ENCODE measurements around the gene TWSG1. TPM values are rescaled to one million over a fixed set of nuclear protein-coding genes. Genes with fewer than 3 reads are reported as not detected.

The TWSG1 gene
- total and polyA plus RNA-seq, 10 donors, result 6.2 to 28.5 (median 17.3) TPM

- DNase-seq, result no peak
- Histone ChIP-seq H3K4me3 (no peak overlapping the region), H3K27ac (no peak overlapping the region), H3K27me3 (replicated peaks in 1 of 7) (no peaks in the 10 kb centered on the region), H3K4me1 (no peaks in the 10 kb centered on the region), H3K9me3 (peaks cover 0 to 60% (median 51%) of the 10 kb centered on the region in 8 donors), H3K36me3 (no peaks in the 10 kb centered on the region)
- TF ChIP-seq CTCF (IDR thresholded peaks at IDR 0.05 in 8 of 11, conservative IDR thresholded peaks at IDR 0.05 in 3 of 11) (no peak), POLR2AphosphoS5 (IDR thresholded peaks at IDR 0.05) (no peak), POLR2A (IDR thresholded peaks at IDR 0.05) (no peak)
- intact Hi-C loops (cut with DNase I; ENCODE audit: low total_unique reads), result no loop called here
These were observed 44.4 kb upstream of the TWSG1 start for GRCh38 chr18:9290156-9290555.

GRCh38 chr18:9292047-9292446 is 42.5 kb upstream of the TWSG1 start:
- H3K27ac ChIP-seq, result no peak overlapping the region
- H3K4me3 ChIP-seq, result no peak overlapping the region
- DNase-seq, result no peak
- H3K27me3 ChIP-seq (replicated peaks in 1 of 7), result no peaks in the 10 kb centered on the region
- TF ChIP-seq POLR2AphosphoS5 (IDR thresholded peaks at IDR 0.05) (no peak), CTCF (IDR thresholded peaks at IDR 0.05 in 8 of 11, conservative IDR thresholded peaks at IDR 0.05 in 3 of 11) (no peak), POLR2A (IDR thresholded peaks at IDR 0.05) (no peak)
- peaks cover 0 to 76% (median 61%) of the 10 kb centered on the region in 8 donors for H3K9me3 ChIP-seq
- H3K4me1 ChIP-seq, result no peaks in the 10 kb centered on the region
- no peaks in the 10 kb centered on the region for H3K36me3 ChIP-seq
- intact Hi-C loops (cut with DNase I; ENCODE audit: low total_unique reads), result no loop called here
- WGBS, 5 donors, result 96 to 100% (median 98%) methylated on average over 2 of the region's 2 CpGs

- 89 to 95% (median 92%) methylated on average over 1 of the region's 1 CpG for WGBS, 5 donors
- TF ChIP-seq POLR2A (IDR thresholded peaks at IDR 0.05) (no peak), POLR2AphosphoS5 (IDR thresholded peaks at IDR 0.05) (no peak), CTCF (IDR thresholded peaks at IDR 0.05 in 8 of 11, conservative IDR thresholded peaks at IDR 0.05 in 3 of 11) (no peak)
- Histone ChIP-seq H3K36me3 (no peaks in the 10 kb centered on the region), H3K4me1 (no peaks in the 10 kb centered on the region), H3K4me3 (no peak overlapping the region), H3K27me3 (replicated peaks in 1 of 7) (no peaks in the 10 kb centered on the region), H3K9me3 (peaks cover 0 to 84% (median 68%) of the 10 kb centered on the region in 8 donors), H3K27ac (no peak overlapping the region)
- intact Hi-C loops (cut with DNase I; ENCODE audit: low total_unique reads), result no loop called here
- DNase-seq, result no peak
These were observed 40.6 kb upstream of the TWSG1 start for GRCh38 chr18:9293948-9294347.

- no peak for DNase-seq
- H3K27ac ChIP-seq, result no peak overlapping the region
- H3K9me3 ChIP-seq, result peaks cover 0 to 67% (median 51%) of the 10 kb centered on the region in 8 donors
- no peaks in the 10 kb centered on the region for H3K27me3 ChIP-seq (replicated peaks in 1 of 7)
- intact Hi-C loops (cut with DNase I; ENCODE audit: low total_unique reads), result no loop called here
- no peak overlapping the region for H3K4me3 ChIP-seq
- 92 to 96% (median 94%) methylated on average over 9 to 15 of the region's 15 CpGs for WGBS, 5 donors
- H3K4me1 ChIP-seq, result no peaks in the 10 kb centered on the region
- H3K36me3 ChIP-seq, result no peaks in the 10 kb centered on the region
- TF ChIP-seq POLR2A (IDR thresholded peaks at IDR 0.05) (no peak), CTCF (IDR thresholded peaks at IDR 0.05 in 8 of 11, conservative IDR thresholded peaks at IDR 0.05 in 3 of 11) (no peak), POLR2AphosphoS5 (IDR thresholded peaks at IDR 0.05) (no peak)
These were observed 38.2 kb upstream of the TWSG1 start for GRCh38 chr18:9296233-9297006.
